ENCODE data around the gene ETV1.

- no peak for TF ChIP-seq POLR2AphosphoS5 (IDR thresholded peaks at IDR 0.05; ENCODE audit: low read depth, low read length)
- no peak for TF ChIP-seq CTCF (IDR thresholded peaks at IDR 0.05 in 2 of 3, conservative IDR thresholded peaks at IDR 0.05 in 1 of 3; ENCODE audit: borderline replicate concordance in 1 of 3, insufficient read depth in 1 of 3, low read depth in 2 of 3, low read length in 2 of 3)
- TF ChIP-seq EZH2 (IDR thresholded peaks at IDR 0.05): no peak
- TF ChIP-seq POLR2A (IDR thresholded peaks at IDR 0.05; ENCODE audit: borderline replicate concordance, extremely low read depth, insufficient read depth, insufficient read length): no peak
- TF ChIP-seq ZBTB33 (IDR thresholded peaks at IDR 0.05; ENCODE audit: extremely low read depth, insufficient replicate concordance, low read length): no peak
- TF ChIP-seq REST (IDR thresholded peaks at IDR 0.05; ENCODE audit: low read depth): no peak
- TF ChIP-seq SIN3A (IDR thresholded peaks at IDR 0.05; ENCODE audit: low read depth): no peak
Measured at GRCh38 chr7:13998866-13999265, 9.4 kb upstream of the ETV1 start.
